HG03097 (cell line): ENCODE data around the gene SYT13.
"Not testable (repeated sequence)": the region's sequence is repeated elsewhere in the genome, so short reads cannot be mapped to it uniquely, and the experiment has no call there.

Experiments
- ATAC-seq: cut with Tn5 transposase; IDR thresholded peaks from one replicate; pipeline ENCODE4 v1.9.1; 2021; ENCODE audit not compliant: unreplicated experiment, low FRiP score

Gene SYT13

DNA sequence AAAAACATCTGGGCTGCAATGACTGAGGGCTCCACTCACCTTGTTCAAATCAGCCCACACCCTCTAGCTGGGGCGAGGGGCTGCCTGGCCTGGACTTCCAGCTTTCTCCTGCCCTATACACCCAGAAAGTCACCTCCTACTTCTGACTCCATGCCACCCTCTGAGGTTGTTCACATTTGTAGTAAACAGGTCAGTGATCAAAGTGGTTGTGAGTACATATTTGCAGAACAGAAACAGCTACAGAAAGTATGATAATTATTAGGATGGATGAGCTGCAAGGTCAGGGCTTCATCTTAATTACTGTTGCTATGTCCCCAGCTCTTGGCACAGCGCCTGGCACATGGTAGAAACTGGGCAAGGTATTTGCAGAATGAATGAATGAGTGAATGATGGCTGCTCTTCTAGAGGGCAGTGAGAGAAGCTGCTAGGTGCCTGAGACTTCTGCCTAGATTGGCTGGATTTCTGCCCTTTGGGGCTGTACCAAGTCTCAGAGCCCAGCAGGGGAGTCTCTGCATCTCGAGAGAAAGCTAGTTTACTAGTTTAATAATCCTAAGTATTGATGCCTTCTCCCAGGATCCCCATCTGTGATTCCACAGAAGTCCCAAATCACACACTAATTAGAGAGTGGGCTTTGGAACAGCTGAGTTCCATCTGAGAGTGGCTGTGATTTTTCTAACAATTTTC lies 36.0 kb downstream of the SYT13 start:
- no peak for ATAC-seq

DNA sequence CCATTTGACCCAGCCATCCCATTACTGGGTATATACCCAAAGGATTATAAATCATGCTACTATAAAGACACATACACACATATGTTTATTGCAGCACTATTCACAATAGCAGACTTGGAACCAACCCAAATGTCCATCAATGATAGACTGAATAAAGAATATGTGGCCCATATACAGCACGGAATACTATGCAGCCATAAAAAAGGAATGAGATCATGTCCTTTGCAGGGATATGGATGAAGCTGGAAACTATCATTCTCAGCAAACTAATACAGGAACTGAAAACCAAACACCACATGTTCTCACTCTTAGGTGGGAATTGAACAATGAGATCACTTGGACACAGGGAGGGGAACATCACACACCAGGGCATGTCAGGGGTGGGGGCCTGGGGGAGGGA lies 36.8 kb downstream of the SYT13 start:
- ATAC-seq, result not testable (repeated sequence)

DNA sequence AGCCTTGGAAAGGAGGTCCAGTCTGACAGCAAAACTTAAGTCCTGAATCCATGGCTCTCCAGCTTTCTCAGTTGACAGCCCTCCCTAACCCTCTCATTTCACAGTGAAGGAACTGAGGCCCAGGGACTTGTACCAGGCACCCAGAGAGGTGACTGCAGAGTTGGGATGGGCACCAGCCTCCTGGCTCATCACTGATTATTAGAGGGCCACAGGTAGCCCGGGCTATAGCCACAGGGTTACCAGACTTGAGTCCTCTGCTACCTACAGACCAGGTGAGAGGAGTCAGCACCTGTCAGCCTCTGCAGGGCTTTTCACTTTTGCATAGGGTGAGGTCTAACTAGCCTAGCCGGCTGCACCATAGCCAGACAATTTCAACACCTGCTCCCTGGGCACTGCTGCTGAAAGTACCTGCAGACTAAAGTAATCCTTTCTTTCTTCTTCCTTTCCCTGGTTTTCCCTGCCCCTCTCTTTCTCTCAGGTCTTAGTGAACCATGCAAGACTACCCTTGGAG lies 37.6 kb downstream of the SYT13 start:
- ATAC-seq, result no peak

DNA sequence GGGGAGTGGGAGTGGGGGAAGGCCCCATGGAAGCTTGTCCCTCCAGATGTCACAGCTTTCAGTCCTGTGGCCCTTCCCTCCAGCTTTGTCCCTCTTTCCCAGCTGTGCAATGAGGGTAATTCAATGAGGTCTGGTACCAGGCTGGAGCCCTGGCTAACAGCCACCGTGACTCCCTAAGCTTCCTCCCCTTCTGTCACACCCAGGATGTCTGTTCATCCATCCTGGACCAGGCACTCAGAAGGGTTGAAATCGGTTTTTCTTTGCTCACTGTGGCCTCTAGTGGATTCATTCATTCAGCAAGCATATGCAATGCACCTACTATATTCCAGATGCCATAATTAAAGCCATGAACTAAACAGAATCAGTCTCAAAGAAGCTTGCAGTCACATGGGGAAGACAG lies 38.7 kb downstream of the SYT13 start:
- no peak for ATAC-seq

DNA sequence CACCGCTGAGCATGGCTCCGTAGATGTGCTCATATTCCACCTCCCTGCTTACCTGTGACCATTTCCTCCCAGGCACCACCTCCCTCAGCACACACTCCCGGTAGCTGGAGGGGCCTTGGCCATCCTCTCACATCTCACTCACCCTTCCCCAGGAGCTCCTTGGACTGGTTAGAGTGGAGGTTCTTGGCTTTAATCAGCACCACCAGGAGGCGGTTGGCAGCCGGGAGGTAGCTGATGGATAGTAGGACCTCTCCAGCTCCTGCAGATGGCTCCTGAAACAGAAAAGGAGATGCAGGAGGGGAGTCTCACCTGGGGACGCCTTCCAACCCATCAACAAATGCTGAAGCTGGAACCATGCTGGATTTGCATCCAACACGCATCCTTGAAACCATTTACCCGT lies 39.9 kb downstream of the SYT13 start:
- no peak for ATAC-seq

DNA sequence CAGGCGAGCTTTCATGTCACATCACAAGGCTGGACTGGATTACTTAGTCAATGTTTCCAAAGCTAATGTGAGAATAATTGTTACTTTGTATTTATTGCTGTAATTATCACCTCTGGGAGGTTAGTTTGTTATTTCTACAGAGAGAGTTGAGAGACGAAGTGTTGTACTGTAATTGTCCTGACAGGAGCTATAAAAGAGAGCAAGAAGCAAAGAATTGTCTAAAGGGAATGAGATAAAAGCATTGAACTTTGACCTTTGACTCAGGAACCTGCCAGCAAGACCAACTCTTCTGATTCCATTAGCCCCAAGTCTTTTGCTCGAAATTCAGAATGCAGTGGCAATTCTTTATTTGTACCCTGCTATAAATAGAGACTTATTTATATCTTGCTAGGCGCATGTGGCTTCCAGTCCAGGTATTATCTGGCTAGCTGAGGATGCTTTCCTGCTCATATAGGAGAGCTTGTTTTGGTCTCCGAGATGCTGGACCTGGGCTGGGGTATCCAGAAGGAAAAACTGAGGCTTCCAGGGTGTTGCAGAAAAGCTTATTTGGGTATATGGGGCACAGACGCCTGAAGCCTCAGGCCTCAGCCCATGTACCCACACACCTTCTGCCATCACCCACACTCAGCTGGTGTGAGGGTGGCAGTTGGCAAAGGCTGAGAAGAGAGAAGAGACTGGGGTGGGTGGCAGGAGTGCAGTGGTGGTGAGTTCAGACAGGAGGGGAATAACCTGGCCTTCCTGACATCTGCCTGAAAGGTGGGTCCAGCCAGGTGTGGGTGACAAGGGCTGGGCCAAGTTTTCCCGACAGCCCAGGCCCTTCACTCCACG lies 40.7 kb downstream of the SYT13 start:
- ATAC-seq, result no peak

DNA sequence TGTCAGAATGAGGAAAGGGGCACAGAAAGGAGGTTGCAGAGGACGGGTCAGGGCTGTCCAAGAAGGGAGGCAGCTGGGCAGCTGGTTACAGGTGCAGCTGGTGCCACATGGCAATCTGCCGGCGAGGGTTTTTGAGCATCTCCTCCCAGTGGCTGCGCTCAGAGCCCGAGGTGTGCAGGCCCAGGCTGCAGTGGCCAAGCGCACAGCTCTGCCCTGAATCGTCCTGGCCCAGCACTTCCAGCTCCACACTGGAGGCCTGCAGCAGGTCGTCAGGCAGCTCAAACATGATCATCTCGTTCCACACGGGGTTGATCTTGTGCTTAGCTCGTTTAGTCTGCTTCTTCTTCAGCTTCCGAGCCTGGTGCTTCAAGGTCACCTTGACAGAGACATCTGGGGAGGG lies 42.2 kb downstream of the SYT13 start:
- ATAC-seq, result no peak

DNA sequence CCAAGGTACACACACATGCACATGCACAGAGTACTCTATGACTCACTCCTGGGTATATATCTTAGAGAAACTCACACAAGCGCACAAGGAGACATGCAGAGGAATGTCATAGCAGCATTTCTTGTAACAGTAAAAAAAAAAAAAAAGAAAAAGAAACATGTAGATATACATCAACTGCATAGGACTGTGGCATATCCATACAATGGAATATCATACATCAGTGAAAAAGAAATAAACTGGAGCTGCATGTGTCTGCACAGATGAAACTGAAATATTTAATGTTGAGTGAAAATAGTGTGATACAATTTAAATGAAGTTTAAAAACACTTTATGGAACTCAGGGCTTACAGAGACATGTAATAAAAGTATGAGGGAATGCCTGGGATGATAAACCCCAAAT lies 46.4 kb downstream of the SYT13 start:
- ATAC-seq, result no peak

DNA sequence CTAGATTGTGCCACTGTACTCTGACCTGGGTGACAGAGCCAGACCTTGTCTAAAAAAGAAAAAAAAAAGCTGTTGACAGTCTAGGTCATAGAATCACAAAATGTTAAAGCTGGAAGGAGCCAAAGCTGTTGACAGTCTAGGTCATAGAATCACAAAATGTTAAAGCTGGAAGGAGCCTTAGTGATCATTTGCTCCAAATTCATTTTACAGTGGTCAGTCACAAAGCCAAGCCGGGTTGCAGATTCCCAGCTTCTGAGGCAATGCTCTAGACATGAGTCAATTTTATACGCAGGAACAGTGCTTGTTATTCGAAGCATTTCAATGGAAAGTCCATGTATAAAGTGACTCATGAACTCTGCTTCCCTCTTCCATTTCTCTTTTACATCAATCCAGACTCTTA lies 47.4 kb downstream of the SYT13 start:
- ATAC-seq, result no peak

DNA sequence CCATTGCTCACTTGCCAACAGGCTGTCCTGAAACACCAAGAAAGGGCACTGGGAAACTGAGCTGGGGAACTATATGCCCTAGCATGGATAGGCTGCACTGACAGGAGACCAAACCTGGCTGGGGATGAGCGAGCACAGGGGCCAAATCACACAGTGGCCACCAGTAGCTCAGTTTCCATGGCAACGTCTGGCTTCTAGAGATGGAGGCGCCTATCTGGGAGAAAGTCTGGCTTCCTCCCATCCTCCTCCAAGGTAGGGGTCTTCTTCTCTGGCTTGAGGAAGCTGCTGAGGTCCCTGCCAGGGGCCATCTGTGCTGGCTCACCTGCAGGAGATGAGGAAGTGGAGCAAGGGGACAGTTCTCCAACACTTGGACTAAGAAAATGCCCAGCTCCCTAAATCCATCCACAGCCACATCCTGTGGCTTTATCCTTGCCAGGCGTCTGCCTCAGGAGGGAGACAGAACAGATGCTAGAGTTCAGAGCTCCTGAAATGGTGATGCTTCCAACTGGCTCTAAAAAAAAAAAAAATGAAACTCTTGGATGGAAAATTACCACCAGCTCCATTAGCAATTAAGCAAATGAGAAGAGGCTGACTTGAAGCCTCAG lies 48.3 kb downstream of the SYT13 start:
- ATAC-seq, result no peak

DNA sequence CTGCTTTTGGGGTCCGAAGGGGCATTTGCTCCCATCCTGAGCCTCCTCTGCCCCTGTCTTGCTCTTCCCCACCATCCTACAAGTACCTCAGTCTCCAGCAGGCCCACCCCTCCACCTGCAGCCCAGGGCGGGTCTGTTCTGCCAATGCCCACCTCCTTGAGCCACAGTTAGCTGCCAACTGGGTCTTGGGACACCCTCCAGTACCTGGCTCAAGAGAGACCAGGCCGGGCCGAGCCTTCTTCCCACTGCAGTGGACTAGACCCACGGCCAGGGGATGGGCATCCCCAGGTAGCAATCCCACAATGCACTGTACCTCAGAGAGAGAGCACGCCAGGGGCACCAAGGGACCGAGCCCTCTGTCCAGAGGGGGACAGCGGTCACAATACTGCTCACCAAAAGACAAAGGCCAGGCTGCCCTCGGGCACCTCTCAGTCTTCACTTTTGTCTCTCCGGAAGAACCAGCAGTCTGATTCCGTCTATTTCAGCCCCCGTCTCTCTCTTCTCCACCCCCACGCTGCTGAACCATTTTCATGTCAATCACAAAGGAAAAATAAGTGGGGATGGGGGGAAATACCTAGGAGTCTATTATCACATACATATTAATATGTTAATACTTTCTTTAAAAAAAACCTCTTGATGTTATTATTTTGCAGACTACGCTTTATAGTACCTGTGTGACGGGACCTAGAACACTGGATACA lies 51.7 kb downstream of the SYT13 start:
- no peak for ATAC-seq

DNA sequence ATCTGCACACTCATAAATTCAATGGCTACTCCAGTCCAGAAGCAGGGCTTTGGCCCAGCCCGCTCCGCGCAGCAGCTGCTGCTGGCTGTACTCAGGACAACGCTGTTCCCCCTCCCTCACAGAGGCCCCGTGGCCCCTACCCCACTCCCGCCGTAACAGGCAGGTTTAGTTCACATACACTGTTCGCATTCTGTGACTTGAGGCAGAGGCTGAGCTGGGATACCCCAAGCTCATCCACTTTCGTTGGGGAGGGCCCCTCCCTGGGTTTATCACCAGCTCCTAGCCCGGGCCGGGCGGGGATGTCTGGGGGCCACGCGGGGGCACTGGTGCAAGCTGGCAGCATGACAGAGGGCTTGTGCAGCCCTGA lies 52.4 kb downstream of the SYT13 start:
- no peak for ATAC-seq

DNA sequence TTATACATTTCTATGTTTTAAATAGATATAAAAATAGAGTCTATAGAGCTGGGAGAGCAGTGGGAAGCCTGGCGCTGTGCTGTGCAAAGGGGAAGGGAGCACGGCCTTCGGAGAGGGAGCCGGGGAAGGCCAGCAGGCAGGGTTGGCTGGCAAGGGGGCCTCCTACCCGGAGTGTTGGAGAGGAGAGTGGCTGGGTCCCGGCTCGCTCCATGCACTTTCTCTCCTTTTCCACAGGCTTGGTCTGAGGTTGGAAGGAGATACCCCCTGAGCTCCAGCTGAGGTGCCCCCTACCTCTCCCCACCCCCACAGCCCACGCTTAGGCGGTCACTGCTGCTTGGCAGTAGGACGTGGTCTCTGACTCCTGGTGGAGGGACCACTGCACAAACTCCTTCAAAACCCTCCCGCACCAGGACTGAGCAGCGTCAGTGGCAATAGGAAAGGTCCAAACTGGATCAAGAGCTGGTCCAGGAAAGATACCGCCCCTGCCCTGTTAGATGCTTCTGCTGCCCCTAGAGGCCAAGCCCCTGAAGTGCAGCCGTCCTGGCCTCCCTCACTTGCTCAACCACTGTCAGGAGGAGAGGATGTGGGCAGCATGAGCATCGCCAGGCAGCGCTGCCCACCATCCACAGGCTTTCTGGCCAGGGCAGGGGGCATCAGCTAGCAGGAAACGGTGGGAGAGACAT lies 52.9 kb downstream of the SYT13 start:
- ATAC-seq, result no peak

DNA sequence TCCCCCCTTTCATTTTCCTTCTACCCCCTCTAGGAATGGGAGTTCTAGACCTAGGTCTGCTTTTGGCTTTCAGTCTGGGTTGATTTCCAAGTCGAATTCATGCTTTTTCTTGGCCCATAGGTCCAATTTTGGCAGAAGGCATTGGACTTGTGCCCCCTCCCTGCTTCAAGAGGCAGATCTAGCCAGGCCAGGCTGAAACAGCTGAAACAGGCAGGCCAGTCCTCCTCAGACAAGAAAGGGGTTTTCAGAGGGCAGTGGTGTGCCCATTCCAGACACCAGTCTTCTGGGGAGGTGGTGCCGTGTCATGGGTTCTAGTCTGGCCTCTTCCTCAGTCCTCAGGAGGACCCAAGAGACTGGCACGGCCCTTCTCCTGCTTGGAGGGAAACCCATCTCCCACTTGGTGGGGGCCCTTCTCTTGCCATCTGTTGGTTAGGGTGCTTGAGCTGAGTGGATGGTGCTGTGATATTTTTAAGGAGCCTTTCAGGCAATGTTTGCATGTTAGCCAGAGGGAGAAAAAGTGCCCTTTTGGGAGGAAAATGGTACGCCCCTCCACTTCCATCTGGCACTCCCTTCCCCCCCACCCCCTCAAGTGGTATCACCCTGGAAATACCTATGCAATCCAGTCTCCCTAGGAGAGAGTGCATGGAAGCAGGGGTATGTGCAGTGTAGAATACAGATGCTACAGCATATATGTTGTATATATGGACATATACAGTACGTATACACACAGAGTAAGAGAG lies 53.6 kb downstream of the SYT13 start:
- ATAC-seq, result no peak

DNA sequence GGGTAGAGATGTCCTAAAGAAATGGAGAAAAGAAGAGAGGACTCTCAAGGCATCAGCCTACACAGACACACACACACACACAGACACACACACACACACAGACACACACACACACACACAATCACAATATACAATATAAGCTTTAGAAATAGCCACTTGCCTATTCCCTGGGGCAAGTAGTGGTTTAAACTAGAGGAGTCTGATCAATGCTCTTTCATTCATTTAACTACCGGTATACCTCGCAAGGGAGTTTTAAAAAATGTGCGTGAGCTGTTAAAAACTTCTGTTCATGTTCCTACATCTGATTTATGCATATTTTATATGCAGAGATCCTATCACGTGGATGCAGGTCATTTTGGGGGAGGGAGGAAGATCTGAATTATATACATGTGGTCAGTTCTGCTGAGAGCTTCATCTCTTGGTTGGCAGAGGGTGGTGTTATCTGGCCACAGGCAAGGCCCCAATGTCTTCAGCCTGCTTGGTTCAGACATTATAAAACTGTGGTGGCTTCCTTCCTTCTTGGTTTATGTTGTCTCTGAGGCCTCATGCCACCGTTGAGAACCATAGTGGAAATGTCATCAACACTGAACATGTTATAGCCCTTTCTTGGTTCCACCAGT lies 56.6 kb downstream of the SYT13 start:
- ATAC-seq, result no peak

DNA sequence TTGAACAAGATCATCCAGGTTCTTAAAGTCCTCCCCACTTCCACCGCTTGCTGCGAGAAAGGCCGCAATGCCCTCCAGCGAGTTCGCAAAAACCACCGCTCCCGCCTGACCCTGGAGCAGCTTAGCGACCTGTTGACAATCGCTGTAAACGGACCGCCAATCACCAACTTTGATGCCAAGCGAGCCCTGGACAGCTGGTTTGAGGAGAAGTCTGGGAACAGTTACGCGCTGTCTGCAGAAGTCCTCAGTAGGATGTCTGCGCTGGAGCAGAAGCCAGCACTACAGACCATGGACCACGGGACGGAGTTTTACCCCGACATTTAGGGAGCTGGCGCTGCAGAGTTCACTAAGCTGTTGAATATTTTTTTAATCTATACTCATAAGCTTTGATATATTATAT lies 58.3 kb downstream of the SYT13 start:
- ATAC-seq, result no peak

DNA sequence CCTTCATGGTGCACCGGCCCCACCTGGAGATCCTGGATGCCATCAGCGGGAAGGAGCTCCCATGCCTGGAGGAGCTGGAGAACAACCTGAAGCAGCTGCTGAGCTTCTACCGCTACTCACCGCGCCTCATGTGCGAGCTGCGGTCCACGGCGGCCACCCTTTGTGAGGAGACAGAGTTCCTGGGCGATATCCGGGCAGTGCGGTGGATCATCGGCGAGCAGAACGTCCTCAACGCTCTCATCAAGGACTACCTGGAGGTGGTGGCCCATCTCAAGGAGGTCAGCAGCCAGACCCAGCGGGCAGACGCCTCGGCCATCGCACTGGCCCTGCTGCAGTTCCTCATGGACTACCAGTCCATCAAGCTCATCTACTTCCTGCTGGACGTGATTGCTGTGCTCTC lies 59.2 kb downstream of the SYT13 start:
- no peak for ATAC-seq

DNA sequence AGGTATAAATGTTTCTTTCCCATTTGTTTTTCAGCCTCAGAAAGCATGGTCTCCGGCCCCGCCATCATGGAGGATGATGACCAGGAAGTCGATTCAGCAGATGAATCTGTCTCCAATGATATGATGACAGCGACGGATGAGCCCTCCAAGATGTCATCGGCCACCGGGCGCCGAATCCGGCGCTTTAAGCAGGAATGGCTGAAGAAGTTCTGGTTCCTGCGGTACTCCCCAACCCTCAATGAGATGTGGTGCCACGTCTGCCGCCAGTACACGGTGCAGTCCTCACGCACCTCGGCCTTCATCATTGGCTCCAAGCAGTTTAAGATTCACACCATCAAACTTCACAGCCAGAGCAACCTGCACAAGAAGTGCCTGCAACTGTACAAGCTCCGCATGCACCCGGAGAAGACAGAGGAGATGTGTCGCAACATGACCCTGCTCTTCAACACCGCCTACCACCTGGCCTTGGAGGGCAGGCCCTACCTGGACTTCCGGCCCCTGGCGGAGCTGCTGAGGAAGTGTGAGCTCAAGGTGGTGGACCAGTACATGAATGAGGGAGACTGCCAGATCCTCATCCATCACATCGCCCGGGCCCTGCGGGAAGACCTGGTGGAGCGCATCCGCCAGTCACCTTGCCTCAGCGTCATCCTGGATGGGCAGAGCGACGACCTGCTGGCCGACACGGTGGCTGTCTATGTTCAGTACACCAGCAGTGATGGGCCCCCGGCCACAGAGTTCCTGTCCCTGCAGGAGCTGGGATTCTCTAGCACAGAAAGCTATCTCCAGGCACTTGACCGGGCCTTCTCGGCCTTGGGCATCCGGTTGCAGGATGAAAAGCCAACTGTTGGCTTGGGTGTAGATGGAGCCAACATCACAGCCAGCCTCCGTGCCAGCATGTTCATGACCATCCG lies 59.9 kb downstream of the SYT13 start:
- ATAC-seq, result no peak
